ENCODE measurements around the gene PSD4.

Gene PSD4

DNA sequence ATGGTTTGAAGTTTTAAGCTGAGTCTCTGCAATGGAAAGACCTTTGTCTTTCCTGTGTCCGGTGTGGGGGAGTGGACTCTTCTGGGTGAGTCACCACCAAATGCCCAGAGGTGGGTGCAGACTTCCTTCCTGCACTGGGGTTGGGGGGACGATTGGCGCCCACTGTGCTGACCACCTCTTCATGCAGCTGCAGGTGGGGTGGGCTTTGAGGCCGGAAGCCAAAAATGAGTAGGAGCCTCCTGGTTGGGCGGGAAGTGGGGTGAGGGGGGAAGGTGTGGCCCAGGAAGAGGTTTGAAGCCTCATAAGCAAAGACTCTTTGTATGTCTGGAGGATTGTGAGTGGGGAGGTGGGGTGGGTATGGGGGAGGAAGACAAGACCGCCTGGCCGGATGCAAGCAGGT is 77.3 kb downstream of the PSD4 start:
- H3K4me3 Mint-ChIP-seq, result no peak overlapping the region
- peak overlapping the region in 2 of 3 experiments; percentile 48 to 52 for H3K27ac Mint-ChIP-seq
- H3K36me3 Mint-ChIP-seq (ENCODE audit: low read depth), result peaks cover 44% of the 10 kb centered on the region
- no peaks in the 10 kb centered on the region for H3K9me3 Mint-ChIP-seq
- H3K4me1 Mint-ChIP-seq, result peaks cover 7% of the 10 kb centered on the region
- H3K27me3 Mint-ChIP-seq (ENCODE audit: low read depth), result peaks cover 33% of the 10 kb centered on the region
- TF ChIP-seq CTCF (IDR thresholded peaks at IDR 0.05; ENCODE audit: unreplicated experiment in 3 of 3), result no peak

DNA sequence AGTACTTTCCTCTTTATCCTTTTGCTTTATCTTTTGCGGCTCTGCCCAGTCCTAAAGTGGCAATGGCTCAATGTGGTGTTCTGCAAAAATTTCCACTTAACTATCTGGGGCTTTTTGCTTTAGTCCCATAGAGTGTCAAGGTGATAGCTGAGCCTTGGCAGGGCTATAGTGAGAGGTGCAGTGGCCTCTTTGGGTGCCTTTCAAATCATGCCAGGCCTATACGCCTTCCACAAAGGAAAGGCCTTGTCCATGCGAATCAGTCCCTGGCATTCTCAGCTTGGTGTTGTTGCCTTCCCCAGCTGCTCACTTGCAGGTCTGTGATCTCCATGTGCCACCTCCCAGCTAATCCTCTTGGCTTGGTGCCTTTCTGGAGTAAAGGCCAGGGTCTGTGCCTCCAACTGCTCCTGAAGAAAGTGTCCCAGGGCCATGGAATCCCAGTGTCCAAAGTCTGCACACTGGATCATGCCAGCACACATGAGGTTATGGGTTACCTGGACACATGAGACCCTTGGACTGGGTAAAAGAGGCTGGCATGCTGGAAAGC is 78.3 kb downstream of the PSD4 start:
- Mint-ChIP-seq H3K4me3 (no peak overlapping the region), H3K4me1 (peaks cover 7% of the 10 kb centered on the region), H3K27me3 (ENCODE audit: low read depth) (peaks cover 32% of the 10 kb centered on the region)

GRCh38 chr2:113253453-113253852 is 79.7 kb downstream of the PSD4 start:
- no peaks in the 10 kb centered on the region for H3K9me3 Mint-ChIP-seq
- H3K27me3 Mint-ChIP-seq (ENCODE audit: low read depth), result peaks cover 30% of the 10 kb centered on the region
- peak overlapping the region in 1 of 3 experiments; percentile 24 for H3K27ac Mint-ChIP-seq
- H3K4me3 Mint-ChIP-seq, result no peak overlapping the region
- peaks cover 36% of the 10 kb centered on the region for H3K36me3 Mint-ChIP-seq (ENCODE audit: low read depth)
- no peak for TF ChIP-seq CTCF (IDR thresholded peaks at IDR 0.05; ENCODE audit: unreplicated experiment in 3 of 3)
- peaks cover 17% of the 10 kb centered on the region for H3K4me1 Mint-ChIP-seq

More for the DNA sequence above, 78.3 kb downstream of the PSD4 start:
- H3K9me3 Mint-ChIP-seq, result no peaks in the 10 kb centered on the region
- H3K27ac Mint-ChIP-seq, result no peak overlapping the region
- peaks cover 40% of the 10 kb centered on the region for H3K36me3 Mint-ChIP-seq (ENCODE audit: low read depth)
- TF ChIP-seq CTCF (IDR thresholded peaks at IDR 0.05; ENCODE audit: unreplicated experiment in 3 of 3), result no peak

DNA sequence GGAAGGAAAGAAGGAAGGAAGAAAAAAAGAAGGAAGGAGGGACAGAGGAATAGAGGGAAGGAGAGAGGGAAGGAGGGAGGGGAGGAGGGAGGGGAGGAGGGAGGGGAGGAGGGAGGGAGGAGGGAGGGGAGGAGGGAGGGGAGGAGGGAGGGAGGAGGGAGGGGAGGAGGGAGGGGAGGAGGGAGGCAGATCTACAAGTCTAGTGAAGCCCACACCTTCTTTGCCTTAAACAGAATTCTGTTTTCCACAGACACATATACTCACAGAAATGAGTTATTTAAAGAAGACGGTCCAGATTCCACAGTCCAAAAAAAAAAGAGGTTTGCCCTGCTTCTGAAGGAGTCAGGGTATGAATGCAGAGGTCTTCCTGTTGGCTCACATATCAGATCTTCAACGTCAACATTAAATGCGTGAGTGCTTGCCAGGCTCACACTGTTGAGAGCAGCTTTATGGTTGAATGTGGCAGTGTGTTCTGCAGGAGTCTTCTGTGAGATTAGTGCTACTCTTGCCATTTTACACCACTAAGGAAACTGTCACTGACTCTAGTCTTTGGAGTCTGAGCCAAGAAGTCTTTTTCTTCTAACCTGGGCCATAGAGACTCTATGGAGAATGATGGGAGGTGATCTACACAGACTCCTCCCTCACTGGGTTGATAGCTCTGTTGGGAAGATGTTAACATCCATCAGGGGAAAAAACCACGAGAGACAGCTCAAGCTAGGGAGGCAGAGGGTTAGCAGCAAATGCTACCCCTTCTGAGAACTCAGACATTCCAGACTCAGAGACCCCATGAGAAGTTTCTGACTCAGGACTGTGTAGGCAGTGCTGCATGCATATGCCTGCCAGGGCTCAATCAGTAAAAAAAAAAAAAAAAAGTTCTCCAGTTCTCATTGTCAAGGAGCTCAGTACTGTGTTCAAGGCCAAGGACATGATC is 81.6 kb downstream of the PSD4 start:
- Mint-ChIP-seq H3K9me3 (no peaks in the 10 kb centered on the region), H3K27me3 (ENCODE audit: low read depth) (peaks cover 21% of the 10 kb centered on the region), H3K4me1 (peaks cover 21% of the 10 kb centered on the region), H3K36me3 (ENCODE audit: low read depth) (peaks cover 39% of the 10 kb centered on the region), H3K4me3 (no peak overlapping the region), H3K27ac (no peak overlapping the region)
- no peak for TF ChIP-seq CTCF (IDR thresholded peaks at IDR 0.05; ENCODE audit: unreplicated experiment in 3 of 3)

DNA sequence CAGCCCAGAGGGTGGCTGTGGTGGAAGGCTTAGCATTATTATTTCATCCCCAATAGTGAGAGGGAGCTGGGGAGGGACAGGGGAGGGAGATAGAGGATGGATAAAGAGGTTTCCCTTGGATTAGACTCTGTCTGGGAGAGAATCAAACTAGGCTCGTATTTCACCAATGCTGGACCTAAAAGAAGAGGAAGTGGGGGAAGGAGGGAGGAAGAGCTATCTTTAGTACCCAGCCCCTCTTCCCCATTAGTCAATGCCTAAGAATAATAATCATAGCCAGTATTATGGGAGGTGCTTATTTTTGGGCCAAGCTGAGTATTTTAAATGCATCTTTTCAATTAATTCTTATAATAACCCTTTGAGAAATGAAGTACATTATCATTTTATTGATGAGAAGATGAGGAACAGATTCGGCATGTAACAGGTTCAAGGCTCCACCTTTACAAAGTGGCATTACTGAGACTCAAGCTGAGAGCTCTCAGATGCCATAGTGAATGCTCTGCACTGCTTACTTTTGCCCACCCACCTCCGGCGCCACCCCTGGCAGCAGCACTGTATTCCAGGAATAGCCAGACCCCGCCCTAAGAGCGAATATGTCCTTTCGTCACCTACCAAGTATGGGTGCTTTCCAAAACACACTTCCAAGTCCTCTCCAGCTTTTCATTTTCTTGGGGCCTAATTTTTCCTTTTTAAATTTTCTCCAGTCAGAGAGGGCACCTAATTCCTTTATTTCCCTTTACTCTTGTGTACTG is 83.9 kb downstream of the PSD4 start:
- Mint-ChIP-seq H3K4me1 (peaks cover 29% of the 10 kb centered on the region), H3K27ac (peak overlapping the region in 2 of 3 experiments; percentile 1 to 7), H3K9me3 (no peaks in the 10 kb centered on the region), H3K27me3 (ENCODE audit: low read depth) (peaks cover 28% of the 10 kb centered on the region), H3K36me3 (ENCODE audit: low read depth) (peaks cover 41% of the 10 kb centered on the region), H3K4me3 (no peak overlapping the region)
- TF ChIP-seq CTCF (IDR thresholded peaks at IDR 0.05; ENCODE audit: unreplicated experiment in 3 of 3), result no peak

Data from nephron (organoid).